HG02798 (cell line): Measurements from ENCODE around the gene CDC25B.
"Not testable (repeated sequence)": the region's sequence is repeated elsewhere in the genome, so short reads cannot be mapped to it uniquely, and the experiment has no call there.

ENCODE experiments used
- ATAC-seq: cut with Tn5 transposase; IDR thresholded peaks from one replicate; pipeline ENCODE4 v1.9.1; 2021; ENCODE audit warnings: mild to moderate bottlenecking; ENCODE audit not compliant: unreplicated experiment, poor library complexity

The CDC25B gene

GRCh38 chr20:3784216-3784853 lies 11.8 kb upstream of the CDC25B start:
- ATAC-seq = no peak

- no peak for ATAC-seq
These were observed 11.3 kb upstream of the CDC25B start for GRCh38 chr20:3784863-3785239.

GRCh38 chr20:3785240-3786125 lies 10.6 kb upstream of the CDC25B start:
- ATAC-seq = no peak

- ATAC-seq = peak; percentile 10
These were observed 10.0 kb upstream of the CDC25B start for GRCh38 chr20:3786126-3786484.

- ATAC-seq = peak; percentile 92
These were observed 9.3 kb upstream of the CDC25B start, which contains the start of gene CENPB for GRCh38 chr20:3786665-3787323. CENPB (minus strand) TSS chr20:3786740; CDS start chr20:3786483, 257 bp downstream.

- no peak for ATAC-seq
These were observed 8.6 kb upstream of the CDC25B start for GRCh38 chr20:3787324-3788014.

GRCh38 chr20:3788685-3789155 lies 7.4 kb upstream of the CDC25B start:
- no peak for ATAC-seq

- not testable (repeated sequence) for ATAC-seq
These were observed 6.9 kb upstream of the CDC25B start for GRCh38 chr20:3789201-3789600.

GRCh38 chr20:3794168-3794567 lies 1.9 kb upstream of the CDC25B start:
- not testable (repeated sequence) for ATAC-seq

- ATAC-seq = no peak
These were observed 1.2 kb upstream of the CDC25B start for GRCh38 chr20:3794701-3795420.

GRCh38 chr20:3796477-3797225 lies 541 bp downstream of the CDC25B start:
- ATAC-seq = peak; percentile 8

- no peak for ATAC-seq
These were observed 1.1 kb downstream of the CDC25B start for GRCh38 chr20:3797226-3797545.

GRCh38 chr20:3797592-3798372 lies 1.7 kb downstream of the CDC25B start:
- ATAC-seq = peak; percentile 20

GRCh38 chr20:3798373-3798768 lies 2.3 kb downstream of the CDC25B start:
- ATAC-seq = no peak

GRCh38 chr20:3798908-3799248 lies 2.8 kb downstream of the CDC25B start:
- no peak for ATAC-seq

- no peak for ATAC-seq
These were observed 4.3 kb downstream of the CDC25B start for GRCh38 chr20:3800256-3800877.

GRCh38 chr20:3800878-3801260 lies 4.8 kb downstream of the CDC25B start:
- no peak for ATAC-seq

GRCh38 chr20:3801299-3801698 lies 5.2 kb downstream of the CDC25B start:
- no peak for ATAC-seq
